ENCODE measurements around the gene CNR2.
A peak's percentile ranks its signal among the peaks of the same experiment; 100 is the strongest.

Gene CNR2

GRCh38 chr1:23825076-23825761 is 87.9 kb downstream of the CNR2 start, which contains the start of gene HMGCL:
Gene HMGCL (minus strand): TSS chr1:23825429. CDS start chr1:23825415, 14 bp downstream.
- POLR2A ChIA-PET, result interaction anchor here (0.6 to 2.5 kb wide), 18 partner anchors 9 to 272 kb away, joined by 3 to 14 read pairs (median 4); partner anchors contain the start of genes GALE, PITHD1 and SRSF10
- CTCF ChIA-PET, result interaction anchor here (0.6 to 2.5 kb wide), 2 partner anchors 15 to 88 kb away, joined by 4 to 12 read pairs; no protein-coding TSS in a partner anchor
- peak; percentile 94 for DNase-seq (ENCODE audit: extremely low spot score)
- no peak for TF ChIP-seq HDGF (IDR thresholded peaks at IDR 0.05; ENCODE audit: borderline replicate concordance)
- no peak for TF ChIP-seq CTBP1 (IDR thresholded peaks at IDR 0.05; ENCODE audit: borderline replicate concordance)
- TF ChIP-seq ARNT (IDR thresholded peaks at IDR 0.05), result no peak
- TF ChIP-seq L3MBTL2 (conservative IDR thresholded peaks at IDR 0.05), result no peak
- TF ChIP-seq ELF4 (IDR thresholded peaks at IDR 0.05), result peak; percentile 47
- 0 out of 2 replicates have a peak, but pooled peaks have one; percentile 16 for TF ChIP-seq NFRKB (IDR thresholded peaks at IDR 0.05)
- no peak for TF ChIP-seq LEF1 (IDR thresholded peaks at IDR 0.05; ENCODE audit: borderline replicate concordance)
- no peak for TF ChIP-seq FOXM1 (IDR thresholded peaks at IDR 0.05; ENCODE audit: borderline replicate concordance)

- TF ChIP-seq HDGF (IDR thresholded peaks at IDR 0.05; ENCODE audit: borderline replicate concordance) (no peak), NFRKB (IDR thresholded peaks at IDR 0.05) (no peak), SUZ12 (IDR thresholded peaks at IDR 0.05) (no peak)
- ChIA-PET POLR2A (interaction anchor here (0.9 to 2.5 kb wide), 16 partner anchors 8 to 156 kb away, joined by 3 to 14 read pairs (median 4); partner anchors contain the start of genes GALE, PITHD1 and SRSF10), CTCF (interaction anchor here (2.5 kb wide), 1 partner anchor 14 kb away, joined by 12 read pairs; no protein-coding TSS in a partner anchor)
- no peak for DNase-seq (ENCODE audit: extremely low spot score)
These were observed 88.5 kb downstream of the CNR2 start for GRCh38 chr1:23824711-23825075.

- TF ChIP-seq HDGF (IDR thresholded peaks at IDR 0.05; ENCODE audit: borderline replicate concordance), result no peak
- no peak for TF ChIP-seq SP1 (IDR thresholded peaks at IDR 0.05)
- no peak for TF ChIP-seq ZNF384 (IDR thresholded peaks at IDR 0.05)
- no peak for TF ChIP-seq FOXA1 (IDR thresholded peaks at IDR 0.05)
- no peak for TF ChIP-seq NFRKB (IDR thresholded peaks at IDR 0.05)
- TF ChIP-seq FOXM1 (IDR thresholded peaks at IDR 0.05; ENCODE audit: borderline replicate concordance), result no peak
- no peak for TF ChIP-seq CTBP1 (IDR thresholded peaks at IDR 0.05; ENCODE audit: borderline replicate concordance)
- no peak for TF ChIP-seq FOXK2 (IDR thresholded peaks at IDR 0.05)
- TF ChIP-seq BHLHE40 (IDR thresholded peaks at IDR 0.05; ENCODE audit: borderline replicate concordance), result no peak
- TF ChIP-seq ELF4 (IDR thresholded peaks at IDR 0.05), result no peak
- TF ChIP-seq LEF1 (IDR thresholded peaks at IDR 0.05; ENCODE audit: borderline replicate concordance), result no peak
- no peak for TF ChIP-seq SUZ12 (IDR thresholded peaks at IDR 0.05)
- TF ChIP-seq PKNOX1 (IDR thresholded peaks at IDR 0.05), result no peak
- no peak for TF ChIP-seq TARDBP (IDR thresholded peaks at IDR 0.05)
- DNase-seq (ENCODE audit: extremely low spot score), result no peak
- ChIA-PET CTCF (interaction anchor here (0.5 to 2.5 kb wide), 4 partner anchors 13 to 101 kb away, joined by 4 to 12 read pairs (median 5); no protein-coding TSS in a partner anchor), POLR2A (interaction anchor here (1.2 to 2.5 kb wide), 4 partner anchors 10 to 34 kb away, joined by 4 to 14 read pairs (median 13); partner anchors contain the start of gene GALE)
These were observed 89.4 kb downstream of the CNR2 start for GRCh38 chr1:23823767-23824166.

Data from HEK293T (cell line).